Pulmonary artery endothelial cell (primary cell): ENCODE measurements around the gene RNU5B-1. TPM values are rescaled to one million over a fixed set of nuclear protein-coding genes. Genes with fewer than 3 reads are reported as not detected.
A peak's percentile ranks its signal among the peaks of the same experiment; 100 is the strongest.

Experiments
- DNase-seq: peaks from one replicate; pipeline ENCODE4 v3.0.0-alpha.2; 2011; ENCODE audit warnings: low read depth, low spot score
- total RNA-seq: library from RNA; depleted of rRNA; stranded (reverse); fragments of >200 nt; gene quantifications from 2 replicates; pipeline ENCODE4 v1.2.3, GENCODE V29; 2014

The RNU5B-1 gene
- total RNA-seq, 1 donor from 2014 or later = not detected

GRCh38 chr15:65287520-65287855, 17.0 kb upstream of the RNU5B-1 start:
- no peak for DNase-seq

- no peak for DNase-seq
Observed at GRCh38 chr15:65289261-65289854, 15.1 kb upstream of the RNU5B-1 start.

- no peak for DNase-seq
Observed at GRCh38 chr15:65290228-65290627, 14.2 kb upstream of the RNU5B-1 start.

- no peak for DNase-seq
Observed at GRCh38 chr15:65292938-65293518, 11.4 kb upstream of the RNU5B-1 start.

- DNase-seq = no peak
Observed at GRCh38 chr15:65298731-65299130, 5.7 kb upstream of the RNU5B-1 start.

GRCh38 chr15:65300924-65301441, 3.5 kb upstream of the RNU5B-1 start:
- DNase-seq = no peak

- no peak for DNase-seq
Observed at GRCh38 chr15:65302061-65302460, 2.4 kb upstream of the RNU5B-1 start.

GRCh38 chr15:65303687-65304380, 643 bp upstream of the RNU5B-1 start:
- DNase-seq = no peak

- no peak for DNase-seq
Observed at GRCh38 chr15:65305150-65305758, 777 bp downstream of the RNU5B-1 start.

GRCh38 chr15:65305776-65306175, 1.3 kb downstream of the RNU5B-1 start:
- DNase-seq = no peak

- DNase-seq = no peak
Observed at GRCh38 chr15:65306551-65306950, 2.1 kb downstream of the RNU5B-1 start.

- DNase-seq = no peak
Observed at GRCh38 chr15:65307978-65308377, 3.5 kb downstream of the RNU5B-1 start.

- DNase-seq = no peak
Observed at GRCh38 chr15:65309882-65310418, 5.5 kb downstream of the RNU5B-1 start.

GRCh38 chr15:65310431-65311137, 6.1 kb downstream of the RNU5B-1 start:
- DNase-seq = no peak

GRCh38 chr15:65311760-65312159, 7.3 kb downstream of the RNU5B-1 start:
- no peak for DNase-seq

- no peak for DNase-seq
Observed at GRCh38 chr15:65312400-65312916, 8.0 kb downstream of the RNU5B-1 start.

- no peak for DNase-seq
Observed at GRCh38 chr15:65318870-65319356, 14.4 kb downstream of the RNU5B-1 start.

GRCh38 chr15:65323071-65323511, 18.6 kb downstream of the RNU5B-1 start:
- no peak for DNase-seq

- peak; percentile 75 for DNase-seq
Observed at GRCh38 chr15:65326117-65326526, 21.6 kb downstream of the RNU5B-1 start.

- DNase-seq = no peak
Observed at GRCh38 chr15:65326818-65327217, 22.3 kb downstream of the RNU5B-1 start.
